HepG2 (cell line): Measurements from ENCODE around the gene HADH. TPM values are rescaled to one million over a fixed set of nuclear protein-coding genes. Genes with fewer than 3 reads are reported as not detected.

Source experiments
- ATAC-seq: fragments of 200-7000 bp; cut with Tn5 transposase; 3 replicates; pipeline ENCODE4 v1.9.1; 2020; ENCODE audit warnings: mild to moderate bottlenecking, moderate library complexity
- BruUV-seq: library from RNA; stranded (reverse); fragments of 400-500 nt; replicated peaks from 2 replicates; lab custom pipeline; 2021; lab: Mats Ljungman, UMichigan
- CTCF ChIA-PET: fragments of 300-600 bp; formaldehyde crosslinking; extraction: SDS; loops from one replicate; lab custom pipeline; 2021; ENCODE audit warnings: low total read pairs, inconsistent platforms, low intra/inter-chr PET ratio; lab: Yijun Ruan, JAX
- POLR2A ChIA-PET: fragments of 350-600 bp; sonication (Branson Sonifier 250); formaldehyde crosslinking; loops from one replicate; lab custom pipeline; 2020; ENCODE audit warnings: antibody characterized with exemption, inconsistent platforms; lab: Yijun Ruan, JAX
- DNase-seq: peaks from one replicate; pipeline ENCODE4 v3.0.0-alpha.2; 2015; ENCODE audit warnings: low spot score
- FAIRE-seq: peaks from 3 replicates; lab custom pipeline; 2011; peaks lifted over from hg19 to GRCh38; lab: Jason Lieb, UNC
- H2AFZ ChIP-seq: one replicate; pipeline ENCODE4 v1.6.1; 2011; ENCODE audit warnings: low read length, inconsistent platforms
- H3K27ac ChIP-seq: fragments of 300-600 bp; 3 replicates; pipeline ENCODE4 v1.8.0; 2011; ENCODE audit warnings: mixed run types, mild to moderate bottlenecking, mixed read lengths, low read length, inconsistent platforms; ENCODE audit not compliant: insufficient read depth; ENCODE audit errors: extremely low read length
- H3K27me3 ChIP-seq, 2 experiments: fragments of 200-600 bp in 1 of 2; 2 replicates in 1 of 2; 3 replicates in 1 of 2; pipeline versions ENCODE4 v1.6.0 to v1.8.0; 2011; ENCODE audit warnings: low read length in 2 of 2, mild to moderate bottlenecking in 2 of 2, moderate library complexity in 2 of 2, inconsistent platforms in 1 of 2; ENCODE audit not compliant: insufficient read depth in 2 of 2, control insufficient read depth in 1 of 2
- H3K36me3 ChIP-seq, 2 experiments: fragments of 200-600 bp in 1 of 2; replicated peaks in 1 of 2; 2 replicates in 1 of 2; 3 replicates in 1 of 2; pipeline versions ENCODE4 v1.5.1 to v1.8.0; 2011; ENCODE audit warnings: low read length in 2 of 2, inconsistent platforms in 1 of 2; ENCODE audit not compliant: insufficient read depth in 2 of 2, control insufficient read depth in 1 of 2
- H3K4me1 ChIP-seq: 2 replicates; pipeline ENCODE4 v1.5.1; 2012; ENCODE audit warnings: low read length, inconsistent platforms; ENCODE audit not compliant: insufficient read depth
- H3K4me2 ChIP-seq: 2 replicates; pipeline ENCODE4 v1.6.0; 2011; ENCODE audit warnings: low read depth, low read length, inconsistent platforms
- H3K4me3 ChIP-seq, 3 experiments: fragments of 200-600 bp in 1 of 3; sonication (generic), shearing (Covaris generic) in 1 of 3; replicated peaks in 1 of 3; 2 replicates each; pipeline ENCODE4 v1.5.1; 2011 to 2016; ENCODE audit warnings: low read length in 3 of 3, inconsistent platforms in 2 of 3, low read depth in 2 of 3, mild to moderate bottlenecking in 2 of 3, control low read depth in 1 of 3, mixed read lengths in 1 of 3; ENCODE audit not compliant: insufficient read depth in 1 of 3
- H3K79me2 ChIP-seq: one replicate; pipeline ENCODE4 v1.6.1; 2011; ENCODE audit warnings: low read length, inconsistent platforms; ENCODE audit not compliant: insufficient read depth
- H3K9ac ChIP-seq: 2 replicates; pipeline ENCODE4 v1.6.0; 2011; ENCODE audit warnings: mild to moderate bottlenecking, low read depth, low read length, inconsistent platforms; ENCODE audit not compliant: insufficient read depth
- H3K9me3 ChIP-seq: 2 replicates; pipeline ENCODE4 v1.5.1; 2012; ENCODE audit warnings: mild to moderate bottlenecking, low read length
- H4K20me1 ChIP-seq: 2 replicates; pipeline ENCODE4 v1.6.0; 2011; ENCODE audit warnings: inconsistent platforms, mild to moderate bottlenecking, low read length, moderate library complexity; ENCODE audit not compliant: insufficient read depth
- ADNP ChIP-seq: sonication (generic); formaldehyde crosslinking; IDR thresholded peaks from 2 replicates; pipeline ENCODE4 v1.4.0; 2020; ENCODE audit warnings: missing genetic modification reagents
- GABPB1 ChIP-seq: IDR thresholded peaks from 2 replicates; pipeline ENCODE4 v1.6.1; 2016; ENCODE audit warnings: mild to moderate bottlenecking, missing genetic modification reagents, moderate library complexity, missing compliant biosample characterization
- MATR3 ChIP-seq: sonication (generic); formaldehyde crosslinking; IDR thresholded peaks from 2 replicates; pipeline ENCODE4 v1.4.0; 2020; ENCODE audit warnings: missing genetic modification reagents
- NCOA1 ChIP-seq: sonication (generic); formaldehyde crosslinking; IDR thresholded peaks from 2 replicates; pipeline ENCODE4 v1.9.0; 2021; ENCODE audit warnings: missing genetic modification reagents
- NFATC3 ChIP-seq: sonication (generic); formaldehyde crosslinking; IDR thresholded peaks from 2 replicates; pipeline ENCODE4 v1.5.1; 2020; ENCODE audit warnings: mild to moderate bottlenecking, missing genetic modification reagents
- REXO4 ChIP-seq: sonication (generic); formaldehyde crosslinking; IDR thresholded peaks from 2 replicates; pipeline ENCODE4 v1.8.0; 2022; ENCODE audit warnings: missing genetic modification reagents, mild to moderate bottlenecking, borderline replicate concordance
- TARDBP ChIP-seq: sonication (generic); formaldehyde crosslinking; IDR thresholded peaks from 2 replicates; pipeline ENCODE4 v1.8.0; 2022; ENCODE audit warnings: mild to moderate bottlenecking, missing genetic modification reagents
- ZNF607 ChIP-seq: sonication (generic); formaldehyde crosslinking; IDR thresholded peaks from 2 replicates; pipeline ENCODE4 v1.5.1; 2020; ENCODE audit warnings: missing genetic modification reagents, mild to moderate bottlenecking, borderline replicate concordance
- WGBS: methylation state at CpG from one replicate; pipeline ENCODE4 v1.1.6; 2017; ENCODE audit warnings: low lambda C conversion rate; 5-methylcytosine and 5-hydroxymethylcytosine counted together
- in situ Hi-C: cut with HindIII; loops from 2 replicates; pipeline ENCODE4 v1.10.0; 2017; ENCODE audit warnings: low pct_unique_long_range_greater_than_20kb; ENCODE audit not compliant: extremely low pct_ligation_motif_present
- intact Hi-C: fragments of 100-400 bp; cut with micrococcal nuclease; formaldehyde crosslinking; loops from one replicate; pipeline ENCODE4 v1.10.0; 2022; ENCODE audit not compliant: unreplicated experiment
- polyA plus RNA-seq, 8 experiments: library from polyadenylated mRNA; depleted of rRNA in 3 of 8; stranded (reverse) in 7 of 8; unstranded in 1 of 8; fragments of >200 nt; fragmentation: Illumina TruSeq in 4 of 8; extraction: Trizol in 4 of 8; gene quantifications; 2 replicates each; pipeline versions ENCODE4 v1.2.1 to v1.2.3, GENCODE V29; 2011 to 2016; ENCODE audit warnings: low read depth in 4 of 8, missing spikeins in 1 of 8, mixed read lengths in 1 of 8; ENCODE audit not compliant: insufficient read depth in 1 of 8
- total RNA-seq, 5 experiments: library from RNA; depleted of rRNA; stranded (reverse); fragments of >200 nt; fragmentation: Illumina TruSeq; extraction: Trizol; gene quantifications; 2 replicates each; pipeline ENCODE4 v1.2.3, GENCODE V29; 2016; ENCODE audit warnings: low read depth in 1 of 5
- TF ChIP-seq, protein P1 (sequence below): sonication (generic); formaldehyde crosslinking; IDR thresholded peaks from 2 replicates; pipeline ENCODE4 v1.5.1; 2020; ENCODE audit warnings: mild to moderate bottlenecking, missing genetic modification reagents, moderate library complexity
- TF ChIP-seq, protein P2 (sequence below): sonication (generic); formaldehyde crosslinking; IDR thresholded peaks from 2 replicates; pipeline ENCODE4 v1.4.0; 2020; ENCODE audit warnings: missing genetic modification reagents
- TF ChIP-seq, protein P3 (sequence below): sonication (generic); formaldehyde crosslinking; IDR thresholded peaks from 2 replicates; pipeline ENCODE4 v1.9.0; 2021; ENCODE audit warnings: missing genetic modification reagents, borderline replicate concordance

Gene HADH
- total and polyA plus RNA-seq, 2 of the 13 experiments (the other 11 are each of a cell fraction or from before 2014, with no cell fraction given): 29.6 to 33.9 TPM

DNA sequence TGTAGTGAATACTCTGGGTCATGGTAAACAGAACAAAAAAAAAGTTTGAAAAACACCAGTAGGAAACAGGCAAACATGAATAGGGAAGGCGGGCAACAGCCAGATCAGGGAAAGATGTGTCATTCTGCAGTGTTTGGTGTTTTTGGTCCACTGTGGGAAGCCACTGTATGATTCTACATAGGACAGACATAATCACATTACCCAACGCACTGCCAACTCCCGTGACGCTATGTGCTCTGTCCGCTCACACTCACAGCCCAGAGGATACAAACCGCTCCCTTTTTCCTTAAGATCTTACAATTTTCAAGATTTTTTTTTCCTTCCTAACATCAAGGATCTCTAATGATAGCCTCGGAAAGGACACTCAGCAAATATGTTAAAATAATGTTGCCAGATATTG is 59.3 kb downstream of the HADH start:
- no TSS peak for BruUV-seq
- Histone ChIP-seq H3K9me3 (no peaks in the 10 kb centered on the region), H3K4me2 (no peak overlapping the region), H3K4me1 (no peaks in the 10 kb centered on the region), H3K27me3 (no peaks in the 10 kb centered on the region), H3K79me2 (no peaks in the 10 kb centered on the region), H3K9ac (no peak overlapping the region), H3K27ac (no peak overlapping the region), H3K36me3 (no peaks in the 10 kb centered on the region), H3K4me3 (no peak overlapping the region), H2AFZ (no peak overlapping the region), H4K20me1 (no peaks in the 10 kb centered on the region)
- DNase-seq: no peak
- intact Hi-C loops: no loop called here
- no peak for FAIRE-seq
- no peak for ATAC-seq
- 69% methylated on average over 7 of the region's 7 CpGs for WGBS
- POLR2A ChIA-PET: no interaction called here
- CTCF ChIA-PET: no interaction called here
- TF ChIP-seq ZNF607 (CRISPR knock-in tag) (no peak), NCOA1 (no peak), MATR3 (no peak)
- TF ChIP-seq, protein P1, sequence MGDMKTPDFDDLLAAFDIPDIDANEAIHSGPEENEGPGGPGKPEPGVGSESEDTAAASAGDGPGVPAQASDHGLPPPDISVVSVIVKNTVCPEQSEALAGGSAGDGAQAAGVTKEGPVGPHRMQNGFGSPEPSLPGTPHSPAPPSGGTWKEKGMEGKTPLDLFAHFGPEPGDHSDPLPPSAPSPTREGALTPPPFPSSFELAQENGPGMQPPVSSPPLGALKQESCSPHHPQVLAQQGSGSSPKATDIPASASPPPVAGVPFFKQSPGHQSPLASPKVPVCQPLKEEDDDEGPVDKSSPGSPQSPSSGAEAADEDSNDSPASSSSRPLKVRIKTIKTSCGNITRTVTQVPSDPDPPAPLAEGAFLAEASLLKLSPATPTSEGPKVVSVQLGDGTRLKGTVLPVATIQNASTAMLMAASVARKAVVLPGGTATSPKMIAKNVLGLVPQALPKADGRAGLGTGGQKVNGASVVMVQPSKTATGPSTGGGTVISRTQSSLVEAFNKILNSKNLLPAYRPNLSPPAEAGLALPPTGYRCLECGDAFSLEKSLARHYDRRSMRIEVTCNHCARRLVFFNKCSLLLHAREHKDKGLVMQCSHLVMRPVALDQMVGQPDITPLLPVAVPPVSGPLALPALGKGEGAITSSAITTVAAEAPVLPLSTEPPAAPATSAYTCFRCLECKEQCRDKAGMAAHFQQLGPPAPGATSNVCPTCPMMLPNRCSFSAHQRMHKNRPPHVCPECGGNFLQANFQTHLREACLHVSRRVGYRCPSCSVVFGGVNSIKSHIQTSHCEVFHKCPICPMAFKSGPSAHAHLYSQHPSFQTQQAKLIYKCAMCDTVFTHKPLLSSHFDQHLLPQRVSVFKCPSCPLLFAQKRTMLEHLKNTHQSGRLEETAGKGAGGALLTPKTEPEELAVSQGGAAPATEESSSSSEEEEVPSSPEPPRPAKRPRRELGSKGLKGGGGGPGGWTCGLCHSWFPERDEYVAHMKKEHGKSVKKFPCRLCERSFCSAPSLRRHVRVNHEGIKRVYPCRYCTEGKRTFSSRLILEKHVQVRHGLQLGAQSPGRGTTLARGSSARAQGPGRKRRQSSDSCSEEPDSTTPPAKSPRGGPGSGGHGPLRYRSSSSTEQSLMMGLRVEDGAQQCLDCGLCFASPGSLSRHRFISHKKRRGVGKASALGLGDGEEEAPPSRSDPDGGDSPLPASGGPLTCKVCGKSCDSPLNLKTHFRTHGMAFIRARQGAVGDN (CRISPR knock-in tag): no peak
- in situ Hi-C loops: loop anchor here (25.0 kb wide), 1 partner anchor 438 kb away; no protein-coding TSS in a partner anchor

DNA sequence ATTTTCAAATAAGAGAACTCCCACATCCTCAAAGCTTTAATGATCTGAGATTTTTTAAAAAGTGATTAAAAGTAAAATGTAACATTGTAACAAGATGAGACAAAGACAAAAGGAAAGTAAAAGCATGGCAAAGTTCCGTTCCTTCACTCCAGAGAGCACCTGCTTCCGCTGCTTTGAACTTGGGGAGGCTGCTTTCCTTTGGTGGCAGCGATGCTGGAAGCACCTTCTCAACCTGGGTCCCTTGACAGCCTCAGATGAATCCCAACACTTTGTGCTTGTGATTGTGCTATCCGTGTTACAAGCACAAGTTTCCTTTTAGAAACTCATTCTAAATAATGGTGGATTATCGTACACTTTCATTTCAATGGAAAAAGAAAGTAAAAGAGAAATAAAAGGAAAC is 59.7 kb downstream of the HADH start:
- intact Hi-C loops (no loop called here), in situ Hi-C loops (loop anchor here (25.0 kb wide), 1 partner anchor 438 kb away; no protein-coding TSS in a partner anchor)
- Histone ChIP-seq H4K20me1 (no peaks in the 10 kb centered on the region), H3K4me1 (no peaks in the 10 kb centered on the region), H3K79me2 (no peaks in the 10 kb centered on the region), H3K9ac (no peak overlapping the region), H3K27me3 (no peaks in the 10 kb centered on the region), H3K36me3 (no peaks in the 10 kb centered on the region), H3K4me2 (no peak overlapping the region), H3K4me3 (no peak overlapping the region), H3K9me3 (no peaks in the 10 kb centered on the region), H3K27ac (no peak overlapping the region), H2AFZ (no peak overlapping the region)
- DNase-seq: no peak
- CTCF ChIA-PET: no interaction called here
- no peak for FAIRE-seq
- BruUV-seq: no TSS peak
- POLR2A ChIA-PET: no interaction called here
- ATAC-seq: no peak
- WGBS: 71% methylated on average over 5 of the region's 5 CpGs
- TF ChIP-seq NFATC3 (CRISPR knock-in tag) (no peak), REXO4 (CRISPR knock-in tag) (no peak), ADNP (CRISPR knock-in tag) (no peak), GABPB1 (no peak), TARDBP (no peak)
- TF ChIP-seq, protein P2, sequence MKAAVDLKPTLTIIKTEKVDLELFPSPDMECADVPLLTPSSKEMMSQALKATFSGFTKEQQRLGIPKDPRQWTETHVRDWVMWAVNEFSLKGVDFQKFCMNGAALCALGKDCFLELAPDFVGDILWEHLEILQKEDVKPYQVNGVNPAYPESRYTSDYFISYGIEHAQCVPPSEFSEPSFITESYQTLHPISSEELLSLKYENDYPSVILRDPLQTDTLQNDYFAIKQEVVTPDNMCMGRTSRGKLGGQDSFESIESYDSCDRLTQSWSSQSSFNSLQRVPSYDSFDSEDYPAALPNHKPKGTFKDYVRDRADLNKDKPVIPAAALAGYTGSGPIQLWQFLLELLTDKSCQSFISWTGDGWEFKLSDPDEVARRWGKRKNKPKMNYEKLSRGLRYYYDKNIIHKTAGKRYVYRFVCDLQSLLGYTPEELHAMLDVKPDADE (CRISPR knock-in tag): no peak
- TF ChIP-seq, protein P3, sequence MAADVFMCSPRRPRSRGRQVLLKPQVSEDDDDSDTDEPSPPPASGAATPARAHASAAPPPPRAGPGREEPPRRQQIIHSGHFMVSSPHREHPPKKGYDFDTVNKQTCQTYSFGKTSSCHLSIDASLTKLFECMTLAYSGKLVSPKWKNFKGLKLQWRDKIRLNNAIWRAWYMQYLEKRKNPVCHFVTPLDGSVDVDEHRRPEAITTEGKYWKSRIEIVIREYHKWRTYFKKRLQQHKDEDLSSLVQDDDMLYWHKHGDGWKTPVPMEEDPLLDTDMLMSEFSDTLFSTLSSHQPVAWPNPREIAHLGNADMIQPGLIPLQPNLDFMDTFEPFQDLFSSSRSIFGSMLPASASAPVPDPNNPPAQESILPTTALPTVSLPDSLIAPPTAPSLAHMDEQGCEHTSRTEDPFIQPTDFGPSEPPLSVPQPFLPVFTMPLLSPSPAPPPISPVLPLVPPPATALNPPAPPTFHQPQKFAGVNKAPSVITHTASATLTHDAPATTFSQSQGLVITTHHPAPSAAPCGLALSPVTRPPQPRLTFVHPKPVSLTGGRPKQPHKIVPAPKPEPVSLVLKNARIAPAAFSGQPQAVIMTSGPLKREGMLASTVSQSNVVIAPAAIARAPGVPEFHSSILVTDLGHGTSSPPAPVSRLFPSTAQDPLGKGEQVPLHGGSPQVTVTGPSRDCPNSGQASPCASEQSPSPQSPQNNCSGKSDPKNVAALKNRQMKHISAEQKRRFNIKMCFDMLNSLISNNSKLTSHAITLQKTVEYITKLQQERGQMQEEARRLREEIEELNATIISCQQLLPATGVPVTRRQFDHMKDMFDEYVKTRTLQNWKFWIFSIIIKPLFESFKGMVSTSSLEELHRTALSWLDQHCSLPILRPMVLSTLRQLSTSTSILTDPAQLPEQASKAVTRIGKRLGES (CRISPR knock-in tag): no peak
